Measurements from ENCODE around the gene CCDC187.

CCDC187 gene

GRCh38 chr9:136278221-136278620 lies 25.7 kb downstream of the CCDC187 start:
- no peak for TF ChIP-seq ZFX (IDR thresholded peaks at IDR 0.05)
- TF ChIP-seq CTCF (conservative IDR thresholded peaks at IDR 0.05), result no peak
- no peak overlapping the region for H3K27ac ChIP-seq

- no peak overlapping the region for H3K27ac ChIP-seq
- TF ChIP-seq CTCF (conservative IDR thresholded peaks at IDR 0.05), result no peak
- no peak for TF ChIP-seq ZFX (IDR thresholded peaks at IDR 0.05)
These were observed 26.1 kb downstream of the CCDC187 start for GRCh38 chr9:136277746-136278145.

- TF ChIP-seq ZFX (IDR thresholded peaks at IDR 0.05) (no peak), CTCF (conservative IDR thresholded peaks at IDR 0.05) (no peak)
- H3K27ac ChIP-seq, result no peak overlapping the region
These were observed 27.2 kb downstream of the CCDC187 start for GRCh38 chr9:136276716-136277115.

- H3K27ac ChIP-seq, result no peak overlapping the region
- TF ChIP-seq ZFX (IDR thresholded peaks at IDR 0.05), result no peak
- no peak for TF ChIP-seq CTCF (conservative IDR thresholded peaks at IDR 0.05)
These were observed 28.1 kb downstream of the CCDC187 start for GRCh38 chr9:136275655-136276429.

GRCh38 chr9:136274786-136275654 lies 28.9 kb downstream of the CCDC187 start:
- no peak overlapping the region for H3K27ac ChIP-seq
- TF ChIP-seq CTCF (conservative IDR thresholded peaks at IDR 0.05), result no peak
- no peak for TF ChIP-seq ZFX (IDR thresholded peaks at IDR 0.05)

GRCh38 chr9:136273921-136274785 lies 29.7 kb downstream of the CCDC187 start:
- no peak for TF ChIP-seq ZFX (IDR thresholded peaks at IDR 0.05)
- TF ChIP-seq CTCF (conservative IDR thresholded peaks at IDR 0.05), result no peak
- H3K27ac ChIP-seq, result no peak overlapping the region
